Right lobe of liver (tissue), 4 donors: ENCODE measurements around the gene NUP93.

Experiments
- CTCF ChIP-seq, 4 donors: fragments of 200-600 bp in 3 of 4; fragments of 450-650 bp in 1 of 4; IDR thresholded peaks; one replicate each; pipeline versions ENCODE4 v1.5.1 to v1.8.0; 2016 to 2022; ENCODE audit warnings: antibody characterized with exemption in 4 of 4, mild to moderate bottlenecking in 2 of 4
- POLR2A ChIP-seq: fragments of 450-650 bp; IDR thresholded peaks from one replicate; pipeline ENCODE4 v1.6.1; 2017; ENCODE audit warnings: antibody characterized with exemption, mild to moderate bottlenecking
- donor health status: DM: no; HTN: no; CAD: no.
- donor health status: DM: no; HTN: no; CAD: no.
- donor health status: DM: no; HTN: yes; CAD: no.

GRCh38 chr16:56755038-56755437 is 25.1 kb downstream of the NUP93 start:
- no peak for TF ChIP-seq CTCF (IDR thresholded peaks at IDR 0.05)
- no peak for TF ChIP-seq POLR2A
